Brain microvascular endothelial cell (primary cell): ENCODE measurements around the gene ANO1.

Experiments used
- DNase-seq: peaks from one replicate; pipeline ENCODE4 v3.0.0-alpha.2; 2020
- H3K27ac ChIP-seq: fragments of 250-450 bp; sonication (Bioruptor Pico); 2 replicates; pipeline ENCODE4 v1.5.1; 2020; ENCODE audit warnings: mild to moderate bottlenecking, moderate library complexity
- H3K27me3 ChIP-seq: fragments of 250-450 bp; sonication (Bioruptor Pico); replicated peaks from 2 replicates; pipeline ENCODE4 v1.5.1; 2020; ENCODE audit warnings: mild to moderate bottlenecking
- H3K36me3 ChIP-seq: fragments of 250-450 bp; sonication (Bioruptor Pico); replicated peaks from 2 replicates; pipeline ENCODE4 v1.5.1; 2020; ENCODE audit warnings: mild to moderate bottlenecking
- H3K4me3 ChIP-seq: 2 replicates; pipeline ENCODE4 v1.5.1; 2011; ENCODE audit warnings: low read depth, mild to moderate bottlenecking, control low read depth, low read length, moderate library complexity
- in situ Hi-C: cut with HindIII; loops from 2 replicates; pipeline ENCODE4 v1.10.0; 2017; ENCODE audit warnings: low sequenced_read_pairs, low pct_ligation_motif_present
- TF ChIP-seq, protein P1 (sequence below): IDR thresholded peaks from 2 replicates; pipeline ENCODE4 v1.5.1; 2011; ENCODE audit warnings: low read depth, mild to moderate bottlenecking, moderate library complexity, low read length, control low read depth, inconsistent platforms; ENCODE audit errors: missing control alignments

Gene ANO1

DNA sequence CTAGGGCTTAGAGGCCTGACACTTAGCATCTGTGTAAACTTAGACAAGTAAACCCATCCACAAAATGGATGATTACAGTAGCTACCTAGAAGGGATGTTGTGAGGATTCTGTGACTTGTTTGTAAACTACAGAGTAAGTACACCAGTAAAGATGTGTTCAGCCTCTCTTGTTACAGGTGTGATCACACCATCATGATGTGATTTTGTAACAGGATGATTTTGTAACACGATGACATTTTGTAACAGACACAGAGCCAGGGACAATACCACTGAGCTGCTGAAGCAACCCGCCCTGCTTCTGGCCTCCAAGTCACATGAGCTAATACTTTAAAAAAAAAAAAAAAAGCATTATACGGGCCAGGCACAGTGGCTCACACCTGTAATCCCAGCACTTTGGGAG lies 142.0 kb downstream of the ANO1 start:
- Histone ChIP-seq H3K27me3 (no peaks in the 10 kb centered on the region), H3K27ac (no peak overlapping the region), H3K4me3 (no peak overlapping the region), H3K36me3 (no peaks in the 10 kb centered on the region)
- in situ Hi-C loops: no loop called here
- DNase-seq: no peak
- TF ChIP-seq, protein P1, sequence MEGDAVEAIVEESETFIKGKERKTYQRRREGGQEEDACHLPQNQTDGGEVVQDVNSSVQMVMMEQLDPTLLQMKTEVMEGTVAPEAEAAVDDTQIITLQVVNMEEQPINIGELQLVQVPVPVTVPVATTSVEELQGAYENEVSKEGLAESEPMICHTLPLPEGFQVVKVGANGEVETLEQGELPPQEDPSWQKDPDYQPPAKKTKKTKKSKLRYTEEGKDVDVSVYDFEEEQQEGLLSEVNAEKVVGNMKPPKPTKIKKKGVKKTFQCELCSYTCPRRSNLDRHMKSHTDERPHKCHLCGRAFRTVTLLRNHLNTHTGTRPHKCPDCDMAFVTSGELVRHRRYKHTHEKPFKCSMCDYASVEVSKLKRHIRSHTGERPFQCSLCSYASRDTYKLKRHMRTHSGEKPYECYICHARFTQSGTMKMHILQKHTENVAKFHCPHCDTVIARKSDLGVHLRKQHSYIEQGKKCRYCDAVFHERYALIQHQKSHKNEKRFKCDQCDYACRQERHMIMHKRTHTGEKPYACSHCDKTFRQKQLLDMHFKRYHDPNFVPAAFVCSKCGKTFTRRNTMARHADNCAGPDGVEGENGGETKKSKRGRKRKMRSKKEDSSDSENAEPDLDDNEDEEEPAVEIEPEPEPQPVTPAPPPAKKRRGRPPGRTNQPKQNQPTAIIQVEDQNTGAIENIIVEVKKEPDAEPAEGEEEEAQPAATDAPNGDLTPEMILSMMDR: no peak

DNA sequence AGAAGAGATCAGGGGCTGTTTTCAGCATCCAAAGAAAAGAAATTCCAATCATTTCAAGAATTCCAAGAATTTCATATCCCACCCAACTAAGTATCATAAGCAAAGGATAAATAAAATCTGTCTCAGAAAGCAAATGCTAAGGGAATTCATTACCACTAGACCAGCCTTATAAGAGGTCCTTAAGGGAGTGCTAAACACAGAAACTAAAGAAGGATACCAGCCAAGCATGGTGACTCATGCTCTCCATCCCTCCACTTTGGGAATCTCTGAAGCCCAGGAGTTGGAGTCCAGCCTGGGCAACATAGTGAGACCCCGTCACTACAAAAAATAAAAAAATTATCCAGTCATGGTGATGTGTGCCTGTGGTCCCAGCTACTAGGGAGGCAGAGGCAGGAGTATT lies 142.8 kb downstream of the ANO1 start:
- TF ChIP-seq, protein P1: no peak
- no peak overlapping the region for H3K27ac ChIP-seq
- in situ Hi-C loops: no loop called here
- H3K27me3 ChIP-seq: no peaks in the 10 kb centered on the region
- DNase-seq: no peak
- no peak overlapping the region for H3K4me3 ChIP-seq
- H3K36me3 ChIP-seq: no peaks in the 10 kb centered on the region

DNA sequence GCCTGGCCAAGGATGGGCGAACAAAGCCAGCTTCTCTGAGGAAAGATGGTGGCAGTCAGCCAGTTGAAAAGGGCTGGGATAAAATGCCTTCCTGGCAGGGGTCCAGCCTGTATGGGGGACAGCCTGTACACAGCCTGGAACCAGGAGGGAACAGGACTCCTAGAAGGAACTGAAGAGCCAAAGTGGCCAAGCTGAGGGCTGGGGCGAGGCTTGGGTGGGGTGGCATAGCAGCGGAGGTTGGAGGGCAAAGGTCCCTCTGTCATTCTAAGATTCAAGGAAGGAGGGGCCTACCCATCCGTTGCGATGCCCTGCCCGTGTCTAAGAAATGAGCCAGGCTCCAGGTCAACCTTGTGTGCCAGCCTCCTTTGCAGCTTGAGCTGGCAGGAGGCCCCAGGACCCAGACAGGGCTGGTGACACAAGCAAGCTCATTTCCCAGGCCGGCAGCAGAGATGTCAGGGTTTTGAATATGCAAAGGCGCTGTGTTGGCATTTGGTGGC lies 147.6 kb downstream of the ANO1 start:
- in situ Hi-C loops: no loop called here
- H3K36me3 ChIP-seq: no peaks in the 10 kb centered on the region
- no peaks in the 10 kb centered on the region for H3K27me3 ChIP-seq
- no peak overlapping the region for H3K4me3 ChIP-seq
- TF ChIP-seq, protein P1: no peak
- no peak for DNase-seq
- H3K27ac ChIP-seq: no peak overlapping the region

DNA sequence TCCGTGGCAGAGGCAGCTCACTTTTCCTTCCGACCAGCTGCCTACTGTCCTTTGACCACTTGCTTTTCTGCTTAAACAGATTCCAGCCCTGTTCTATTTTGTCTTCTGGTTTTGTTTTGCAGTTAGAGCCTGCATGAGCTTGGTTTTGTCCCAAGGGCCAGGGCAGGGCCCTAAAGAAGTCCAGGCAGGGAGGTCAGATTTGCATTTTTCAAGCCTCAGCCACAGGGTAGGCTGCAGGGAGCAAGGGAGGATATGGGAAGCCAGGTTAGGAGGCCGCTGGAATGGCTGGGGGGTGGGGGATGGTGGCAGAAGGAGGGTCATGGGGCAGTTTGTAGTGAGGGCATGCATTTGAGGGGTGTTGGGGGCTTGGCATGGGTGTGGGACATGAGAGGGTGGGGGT lies 148.1 kb downstream of the ANO1 start:
- DNase-seq: no peak
- in situ Hi-C loops: no loop called here
- TF ChIP-seq, protein P1: no peak
- no peak overlapping the region for H3K27ac ChIP-seq
- H3K36me3 ChIP-seq: no peaks in the 10 kb centered on the region
- H3K4me3 ChIP-seq: no peak overlapping the region
- H3K27me3 ChIP-seq: no peaks in the 10 kb centered on the region

DNA sequence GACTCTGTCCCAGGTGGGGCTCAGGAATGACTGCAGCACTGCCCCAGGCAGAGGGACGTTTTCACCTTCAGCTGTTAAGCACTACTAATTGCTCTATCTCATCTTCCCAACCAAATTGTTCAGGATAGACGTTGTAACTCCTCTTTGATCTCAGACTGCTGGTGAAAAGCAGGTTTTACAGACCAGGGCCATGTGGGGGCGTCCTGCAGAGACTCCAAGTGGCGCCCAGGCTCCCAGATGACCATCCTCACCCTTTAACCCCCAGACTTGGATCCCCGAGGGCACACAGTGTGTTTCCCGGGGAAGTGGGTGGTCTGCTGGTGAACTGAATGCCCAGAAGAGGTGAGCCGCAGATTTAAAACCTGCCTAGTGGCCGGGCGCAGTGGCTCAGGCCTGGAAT lies 148.8 kb downstream of the ANO1 start:
- Histone ChIP-seq H3K4me3 (no peak overlapping the region), H3K27ac (no peak overlapping the region), H3K27me3 (no peaks in the 10 kb centered on the region), H3K36me3 (no peaks in the 10 kb centered on the region)
- no peak for DNase-seq
- in situ Hi-C loops: no loop called here
- TF ChIP-seq, protein P1: peak; percentile 18

DNA sequence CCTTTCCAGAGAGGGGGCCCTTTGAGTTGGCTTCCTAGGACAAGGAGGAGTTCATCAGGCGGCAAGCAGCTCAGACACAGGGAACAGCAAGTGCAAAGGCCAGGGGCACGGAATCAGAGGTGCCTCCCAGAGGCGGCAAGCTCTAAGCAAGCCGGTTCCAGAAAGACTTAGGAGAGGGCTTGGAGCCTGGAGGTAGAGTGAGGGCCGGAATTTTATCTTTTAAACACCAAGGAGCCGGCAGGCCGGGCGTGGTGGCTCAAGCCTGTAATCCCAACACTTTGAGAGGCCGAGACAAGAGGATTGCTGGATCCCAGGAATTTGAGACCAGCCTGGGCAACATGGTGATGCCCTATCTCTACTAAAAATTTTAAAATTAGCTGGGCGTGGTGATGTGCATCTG lies 151.6 kb downstream of the ANO1 start:
- no peak overlapping the region for H3K4me3 ChIP-seq
- DNase-seq: no peak
- in situ Hi-C loops: no loop called here

More for the DNA sequence above, 151.6 kb downstream of the ANO1 start:
- H3K27me3 ChIP-seq: no peaks in the 10 kb centered on the region
- H3K36me3 ChIP-seq: no peaks in the 10 kb centered on the region
- no peak overlapping the region for H3K27ac ChIP-seq
- TF ChIP-seq, protein P1: no peak
